Activated CD4-positive, alpha-beta T cell treated with anti-CD3 and anti-CD28 coated beads for 36 hours (primary cell): Measurements from ENCODE around the gene GPN1. TPM values are rescaled to one million over a fixed set of nuclear protein-coding genes. Genes with fewer than 3 reads are reported as not detected.

Experiments
- ATAC-seq: fragments of 200-7000 bp; cut with Tn5 transposase; one replicate; pipeline ENCODE4 v1.10.0; 2021; ENCODE audit warnings: mild to moderate bottlenecking, moderate library complexity
- CTCF ChIA-PET: fragments of 350-600 bp; sonication (Branson Sonifier 250); formaldehyde crosslinking; loops from one replicate; lab custom pipeline; 2021; ENCODE audit warnings: antibody characterized with exemption; lab: Charles Lee
- POLR2A ChIA-PET: fragments of 350-600 bp; sonication (Branson Sonifier 250); formaldehyde crosslinking; loops from one replicate; lab custom pipeline; 2021; ENCODE audit warnings: antibody characterized with exemption, inconsistent platforms; lab: Charles Lee
- DNase-seq: peaks from one replicate; pipeline ENCODE4 v3.0.0-alpha.2; 2020
- H3K27ac Mint-ChIP-seq: one replicate; pipeline ENCODE4 v1.8.0; 2021; ENCODE audit warnings: mixed read lengths
- H3K27me3 Mint-ChIP-seq: one replicate; pipeline ENCODE4 v1.8.0; 2021; ENCODE audit warnings: mixed read lengths
- H3K36me3 Mint-ChIP-seq: one replicate; pipeline ENCODE4 v1.8.0; 2021; ENCODE audit warnings: low read depth, mixed read lengths
- H3K4me1 Mint-ChIP-seq: one replicate; pipeline ENCODE4 v1.8.0; 2021; ENCODE audit warnings: mixed read lengths
- H3K4me3 Mint-ChIP-seq: one replicate; pipeline ENCODE4 v1.8.0; 2021; ENCODE audit warnings: mild to moderate bottlenecking, moderate library complexity, mixed read lengths
- H3K9me3 Mint-ChIP-seq: one replicate; pipeline ENCODE4 v1.8.0; 2021; ENCODE audit warnings: low read depth, mixed read lengths
- intact Hi-C, 2 experiments: fragments of 100-400 bp; cut with DNase I in 1 of 2; cut with micrococcal nuclease in 1 of 2; formaldehyde crosslinking; loops; one replicate each; pipeline versions ENCODE4 v1.14.2 to v1.15.1; 2022 to 2024; cut with DNase I, micrococcal nuclease
- total RNA-seq, 2 experiments: library from RNA; stranded (reverse); gene quantifications; one replicate each; pipeline ENCODE4 v1.2.3, GENCODE V29; 2021

The GPN1 gene
- total RNA-seq, 2 experiments from 2014 or later: 45.6 to 63.9 TPM

DNA sequence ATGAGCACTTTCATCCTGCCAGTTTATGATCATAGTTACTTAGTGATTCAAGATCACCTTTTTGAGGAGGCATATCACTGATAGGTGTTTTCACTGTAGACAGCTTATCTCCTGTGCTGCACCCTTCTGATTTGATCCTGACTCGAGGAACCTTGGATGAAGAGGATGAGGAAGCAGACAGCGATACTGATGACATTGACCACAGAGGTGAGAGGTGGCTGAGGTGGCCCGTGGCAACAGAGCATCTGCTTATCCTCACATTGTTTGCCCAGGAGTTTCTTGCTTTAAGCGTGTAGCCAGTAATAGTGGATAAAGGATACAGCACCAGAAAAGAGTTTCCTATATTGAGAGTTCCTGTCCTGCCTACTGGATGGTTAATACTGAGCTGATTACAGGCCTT, 18.9 kb downstream of the GPN1 start:
- ChIA-PET POLR2A (interaction anchor here (0.6 kb wide), 1 partner anchor 251 kb away, joined by 4 read pairs; no protein-coding TSS in a partner anchor), CTCF (interaction anchor here (1.0 to 1.4 kb wide), 3 partner anchors 13 to 36 kb away, joined by 3 to 6 read pairs (median 3); no protein-coding TSS in a partner anchor)
- ATAC-seq (no peak), DNase-seq (no peak)
- no peaks in the 10 kb centered on the region for H3K9me3 Mint-ChIP-seq
- no peaks in the 10 kb centered on the region for H3K27me3 Mint-ChIP-seq
- intact Hi-C loops: no loop called here
- H3K4me1 Mint-ChIP-seq: peaks cover 4% of the 10 kb centered on the region
- H3K36me3 Mint-ChIP-seq: peaks cover 36% of the 10 kb centered on the region
- peak overlapping the region; percentile 20 for H3K27ac Mint-ChIP-seq
- no peak overlapping the region for H3K4me3 Mint-ChIP-seq

DNA sequence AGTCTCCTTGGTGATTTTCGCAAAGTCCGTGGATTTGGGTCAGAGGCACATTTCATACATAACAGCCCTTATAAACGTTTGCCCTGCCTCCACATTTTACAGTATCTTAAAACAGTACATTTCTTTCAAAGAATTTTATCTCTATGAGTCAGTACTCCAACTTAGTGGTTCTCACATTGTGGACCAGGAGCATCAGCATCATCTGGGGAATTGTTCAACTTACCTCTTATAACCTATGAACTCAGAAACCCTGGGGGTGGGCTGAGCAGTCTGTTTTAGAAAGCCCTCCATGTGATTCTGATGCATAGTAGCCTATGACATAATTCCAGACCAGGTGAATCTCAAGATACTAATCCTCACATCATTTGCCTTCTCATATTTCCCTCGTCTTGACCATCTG, 22.2 kb downstream of the GPN1 start:
- H3K27ac Mint-ChIP-seq: no peak overlapping the region
- intact Hi-C loops: no loop called here
- H3K4me3 Mint-ChIP-seq: no peak overlapping the region
- DNase-seq (no peak), ATAC-seq (no peak)
- H3K36me3 Mint-ChIP-seq: peaks cover 55% of the 10 kb centered on the region
- no peaks in the 10 kb centered on the region for H3K27me3 Mint-ChIP-seq
- CTCF ChIA-PET: interaction anchor here (2.1 kb wide), 1 partner anchor 32 kb away, joined by 10 read pairs; no protein-coding TSS in a partner anchor
- POLR2A ChIA-PET: interaction anchor here (0.6 kb wide), 1 partner anchor 23 kb away, joined by 4 read pairs; no protein-coding TSS in a partner anchor
- H3K4me1 Mint-ChIP-seq: peaks cover 17% of the 10 kb centered on the region
- no peaks in the 10 kb centered on the region for H3K9me3 Mint-ChIP-seq

- Mint-ChIP-seq H3K27ac (peak overlapping the region; percentile 53), H3K27me3 (no peaks in the 10 kb centered on the region), H3K4me3 (no peak overlapping the region), H3K36me3 (peaks cover 56% of the 10 kb centered on the region), H3K9me3 (no peaks in the 10 kb centered on the region), H3K4me1 (peaks cover 17% of the 10 kb centered on the region)
- no peak for ATAC-seq
- DNase-seq: no peak
- ChIA-PET CTCF (interaction anchor here (1.0 kb wide), 1 partner anchor 16 kb away, joined by 3 read pairs; no protein-coding TSS in a partner anchor), POLR2A (interaction anchor here (1.5 kb wide), 1 partner anchor 24 kb away, joined by 4 read pairs; the partner anchor contains the start of genes CCDC121 and GPN1)
- intact Hi-C loops: no loop called here
Measured at GRCh38 chr2:27652341-27652740, 23.5 kb downstream of the GPN1 start.

GRCh38 chr2:27652790-27653189, 23.9 kb downstream of the GPN1 start:
- CTCF ChIA-PET: interaction anchor here (1.0 kb wide), 1 partner anchor 16 kb away, joined by 3 read pairs; no protein-coding TSS in a partner anchor
- intact Hi-C loops: no loop called here
- Mint-ChIP-seq H3K27me3 (no peaks in the 10 kb centered on the region), H3K36me3 (peaks cover 53% of the 10 kb centered on the region), H3K4me1 (peaks cover 17% of the 10 kb centered on the region), H3K9me3 (no peaks in the 10 kb centered on the region), H3K4me3 (no peak overlapping the region), H3K27ac (peak overlapping the region; percentile 53)
- no peak for DNase-seq
- peak; percentile 70 for ATAC-seq
- POLR2A ChIA-PET: interaction anchor here (1.5 kb wide), 1 partner anchor 24 kb away, joined by 4 read pairs; the partner anchor contains the start of genes CCDC121 and GPN1

DNA sequence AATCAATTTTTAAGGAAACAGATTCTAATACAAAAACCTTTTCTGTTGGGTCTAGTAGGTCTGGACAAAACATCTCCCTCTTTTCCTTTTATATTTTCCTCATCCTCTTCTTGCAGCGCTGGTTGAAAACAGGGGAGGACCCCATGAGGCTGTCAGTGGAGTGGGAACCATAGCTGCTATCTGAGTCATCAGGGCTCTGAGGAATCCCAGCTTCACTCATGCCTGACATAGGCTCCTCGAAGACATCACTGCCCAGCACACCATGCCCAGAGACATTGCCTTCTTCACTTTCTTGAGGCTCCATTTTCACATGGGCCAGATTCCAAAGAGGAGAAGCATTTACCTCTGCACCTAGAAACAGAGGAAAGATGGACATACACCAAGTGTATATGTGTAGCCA, 24.5 kb downstream of the GPN1 start:
- ChIA-PET CTCF (interaction anchor here (1.0 to 2.6 kb wide), 2 partner anchors 15 to 30 kb away, joined by 3 to 12 read pairs; no protein-coding TSS in a partner anchor), POLR2A (interaction anchor here (1.5 kb wide), 1 partner anchor 25 kb away, joined by 4 read pairs; the partner anchor contains the start of genes CCDC121 and GPN1)
- Mint-ChIP-seq H3K27me3 (no peaks in the 10 kb centered on the region), H3K36me3 (peaks cover 47% of the 10 kb centered on the region), H3K9me3 (no peaks in the 10 kb centered on the region), H3K27ac (peak overlapping the region; percentile 53), H3K4me1 (peaks cover 17% of the 10 kb centered on the region), H3K4me3 (no peak overlapping the region)
- ATAC-seq (no peak), DNase-seq (no peak)
- intact Hi-C loops: no loop called here

- H3K27me3 Mint-ChIP-seq: no peaks in the 10 kb centered on the region
- H3K36me3 Mint-ChIP-seq: peaks cover 51% of the 10 kb centered on the region
- no peak for DNase-seq
Measured at GRCh38 chr2:27655155-27655951, 26.5 kb downstream of the GPN1 start.

DNA sequence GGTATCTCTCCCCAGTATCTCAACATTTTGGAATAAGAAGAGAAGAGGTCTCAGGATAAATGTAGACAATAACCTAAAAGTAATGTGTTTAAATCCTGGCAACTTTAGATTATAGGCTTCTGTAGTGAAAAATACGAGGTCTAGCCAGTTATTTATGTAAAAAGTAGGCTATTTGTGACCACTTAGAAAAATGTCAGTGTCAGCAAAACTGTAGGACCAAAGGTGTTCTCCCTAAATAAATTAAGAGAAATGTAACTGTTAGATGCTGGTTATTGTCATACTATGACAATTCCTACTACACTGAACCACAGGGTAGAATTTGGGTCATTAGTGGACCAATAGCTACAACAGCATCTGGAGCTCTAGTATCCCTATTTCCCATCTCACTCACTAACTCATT, 32.5 kb downstream of the GPN1 start:
- ATAC-seq (no peak), DNase-seq (no peak)
- ChIA-PET CTCF (interaction anchor here (6.8 kb wide), 1 partner anchor 21 kb away, joined by 47 read pairs; no protein-coding TSS in a partner anchor), POLR2A (no interaction called here)
- peaks cover 27% of the 10 kb centered on the region for H3K36me3 Mint-ChIP-seq
- H3K27ac Mint-ChIP-seq: no peak overlapping the region
- peaks cover 38% of the 10 kb centered on the region for H3K4me1 Mint-ChIP-seq
- intact Hi-C loops: loop anchor here (5.0 to 10.0 kb wide), 2 partner anchors 34 to 1233 kb away; partner anchors contain the start of genes CCDC121 (in 1 of the 2), GPN1 (in 1 of the 2) and WDR43 (in 1 of the 2)
- no peaks in the 10 kb centered on the region for H3K9me3 Mint-ChIP-seq
- no peak overlapping the region for H3K4me3 Mint-ChIP-seq
- H3K27me3 Mint-ChIP-seq: no peaks in the 10 kb centered on the region

More at GRCh38 chr2:27655155-27655951, 26.5 kb downstream of the GPN1 start:
- Mint-ChIP-seq H3K27ac (peak overlapping the region; percentile 22), H3K4me3 (no peak overlapping the region), H3K4me1 (peaks cover 25% of the 10 kb centered on the region), H3K9me3 (no peaks in the 10 kb centered on the region)
- ChIA-PET POLR2A (interaction anchor here (1.2 kb wide), 1 partner anchor 9 kb away, joined by 3 read pairs; no protein-coding TSS in a partner anchor), CTCF (interaction anchor here (0.6 to 2.6 kb wide), 3 partner anchors 8 to 28 kb away, joined by 3 to 12 read pairs (median 6); partner anchors contain the start of genes SLC4A1AP and SUPT7L)
- intact Hi-C loops: no loop called here
- no peak for ATAC-seq

DNA sequence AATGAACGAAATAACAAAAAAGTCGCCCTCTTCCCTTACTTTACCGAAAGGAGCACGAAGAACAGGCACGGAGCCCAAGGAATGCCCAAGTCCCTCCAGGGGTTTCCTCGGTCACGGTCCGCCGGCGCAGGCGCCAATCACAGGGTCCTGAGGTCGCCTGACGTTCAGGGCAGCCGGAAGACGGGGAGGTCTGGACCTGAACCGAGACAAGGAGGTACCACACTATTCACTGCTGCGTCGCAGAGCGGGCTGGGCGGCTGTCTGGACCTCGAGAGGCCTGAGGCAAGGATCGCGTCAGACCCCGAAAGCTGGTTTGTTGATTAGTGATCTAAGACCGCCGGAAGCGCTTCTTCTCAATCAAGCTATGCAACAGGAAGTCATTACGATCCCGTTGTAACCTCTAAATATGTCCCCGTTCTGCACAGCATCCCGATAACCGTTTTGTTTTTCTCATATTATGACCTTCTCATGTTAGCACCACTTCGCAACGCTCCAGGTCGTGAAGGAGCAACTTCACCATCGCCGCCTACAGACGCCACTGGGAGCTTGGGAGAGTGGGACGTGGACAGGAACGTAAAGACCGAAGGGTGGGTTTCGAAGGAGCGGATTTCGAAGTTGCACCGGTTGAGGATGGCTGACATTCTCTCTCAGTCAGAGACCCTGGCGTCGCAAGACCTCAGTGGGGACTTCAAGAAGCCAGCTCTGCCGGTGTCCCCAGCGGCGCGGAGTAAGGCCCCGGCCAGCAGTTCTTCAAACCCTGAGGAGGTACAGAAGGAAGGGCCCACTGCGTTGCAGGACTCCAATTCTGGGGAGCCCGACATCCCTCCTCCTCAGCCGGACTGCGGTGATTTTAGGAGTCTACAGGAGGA, 34.7 kb downstream of the GPN1 start, which contains the start of the genes SLC4A1AP and SUPT7L:
Gene SLC4A1AP (plus strand): TSS at position 605 of the 869 bp plus-strand sequence. CDS start 26 bp downstream, at position 631.
Gene SUPT7L (minus strand): TSS at position 330 of the 869 bp plus-strand sequence. CDS start 1,422 bp downstream, outside the sequence.
- DNase-seq: peak; percentile 80
- POLR2A ChIA-PET: interaction anchor here (0.7 to 1.9 kb wide), 3 partner anchors 19 to 35 kb away, joined by 3 to 12 read pairs (median 4); partner anchors contain the start of genes CCDC121 and GPN1
- ATAC-seq: peak; percentile 87
- Mint-ChIP-seq H3K27me3 (no peaks in the 10 kb centered on the region), H3K4me1 (peaks cover 42% of the 10 kb centered on the region), H3K9me3 (no peaks in the 10 kb centered on the region), H3K36me3 (peaks cover 31% of the 10 kb centered on the region), H3K4me3 (peak within 1 kb of the TSS; percentile 98), H3K27ac (peak within 1 kb of the TSS; percentile 100)
- CTCF ChIA-PET: interaction anchor here (0.8 to 6.8 kb wide), 4 partner anchors 9 to 294 kb away, joined by 3 to 47 read pairs (median 3); no protein-coding TSS in a partner anchor
- intact Hi-C loops: loop anchor here (1.0 to 10.0 kb wide), 14 partner anchors 19 to 1231 kb away; partner anchors contain the start of genes CCDC121 (in 2 of the 2), GPN1 (in 2 of the 2), ZNF513 (in 2 of the 2) and BABAM2 (in 1 of the 2)

DNA sequence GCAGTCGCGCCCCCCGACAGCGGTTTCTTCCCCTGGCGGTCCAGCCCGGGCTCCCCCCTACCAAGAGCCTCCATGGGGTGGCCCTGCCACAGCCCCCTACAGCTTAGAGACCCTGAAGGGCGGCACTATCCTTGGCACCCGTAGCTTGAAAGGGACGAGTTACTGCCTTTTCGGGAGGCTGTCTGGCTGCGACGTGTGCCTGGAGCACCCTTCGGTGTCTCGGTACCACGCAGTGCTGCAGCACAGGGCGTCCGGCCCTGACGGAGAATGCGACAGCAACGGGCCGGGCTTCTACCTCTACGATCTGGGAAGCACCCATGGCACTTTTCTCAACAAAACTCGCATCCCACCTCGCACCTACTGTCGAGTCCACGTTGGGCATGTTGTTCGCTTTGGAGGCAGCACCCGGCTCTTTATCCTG, 35.3 kb downstream of the GPN1 start:
- intact Hi-C loops: loop anchor here (5.0 to 10.0 kb wide), 2 partner anchors 37 to 1231 kb away; partner anchors contain the start of genes CCDC121 (in 1 of the 2), GPN1 (in 1 of the 2) and WDR43 (in 1 of the 2)
- POLR2A ChIA-PET: interaction anchor here (1.9 kb wide), 1 partner anchor 35 kb away, joined by 12 read pairs; the partner anchor contains the start of genes CCDC121 and GPN1
- CTCF ChIA-PET: interaction anchor here (0.8 to 6.8 kb wide), 4 partner anchors 9 to 295 kb away, joined by 3 to 47 read pairs (median 3); no protein-coding TSS in a partner anchor
- Mint-ChIP-seq H3K4me3 (peak overlapping the region; percentile 98), H3K9me3 (no peaks in the 10 kb centered on the region), H3K27me3 (no peaks in the 10 kb centered on the region), H3K36me3 (peaks cover 34% of the 10 kb centered on the region), H3K4me1 (peaks cover 40% of the 10 kb centered on the region), H3K27ac (peak overlapping the region; percentile 100)
- DNase-seq: no peak
- peak; percentile 20 for ATAC-seq
